Gastrocnemius medialis (tissue), 4 donors: ENCODE results near the gene IRX3. TPM values are rescaled to one million over a fixed set of nuclear protein-coding genes. Genes with fewer than 3 reads are reported as not detected.

Experiments used
- ATAC-seq, 2 donors: fragments of 150-250 bp; one replicate each; pipeline ENCODE4 v1.9.1; 2016
- DNase-seq, 2 donors: peaks; one replicate each; pipeline ENCODE4 v3.0.0-alpha.2; 2019
- H3K27ac ChIP-seq, 4 donors: fragments of 200-600 bp; sonication (generic); 1 replicate in 1 of 4; 2 replicates in 3 of 4; pipeline ENCODE4 v1.5.1; 2016 to 2018; ENCODE audit warnings: mild to moderate bottlenecking in 2 of 4, moderate library complexity in 1 of 4
- H3K27me3 ChIP-seq, 3 donors: fragments of 200-600 bp; sonication (generic) in 2 of 3; 1 replicate in 1 of 3; 2 replicates in 2 of 3; pipeline versions ENCODE4 v1.5.1 to v1.6.0; 2016 to 2019; ENCODE audit warnings: mild to moderate bottlenecking in 1 of 3, moderate library complexity in 1 of 3
- H3K36me3 ChIP-seq, 2 donors: fragments of 200-600 bp; sonication (generic) in 1 of 2; one replicate each; pipeline ENCODE4 v1.5.1; 2017 to 2018
- H3K4me1 ChIP-seq, 2 donors: fragments of 200-600 bp; sonication (generic) in 1 of 2; one replicate each; pipeline ENCODE4 v1.5.1; 2016 to 2017; ENCODE audit warnings: mild to moderate bottlenecking in 2 of 2
- H3K4me3 ChIP-seq, 4 donors: fragments of 200-600 bp; sonication (generic) in 3 of 4; 1 replicate in 1 of 4; 2 replicates in 3 of 4; pipeline ENCODE4 v1.5.1; 2016 to 2019; ENCODE audit warnings: mild to moderate bottlenecking in 2 of 4
- H3K9me3 ChIP-seq, 3 donors: fragments of 200-600 bp; sonication (generic) in 2 of 3; 1 replicate in 1 of 3; 2 replicates in 2 of 3; pipeline ENCODE4 v1.5.1; 2016 to 2019
- CTCF ChIP-seq, 5 experiments: fragments of 450-650 bp in 3 of 5; fragments of 200-600 bp in 2 of 5; sonication (generic) in 2 of 5; IDR thresholded peaks in 4 of 5; conservative IDR thresholded peaks in 1 of 5; 1 replicate in 4 of 5; 2 replicates in 1 of 5; pipeline ENCODE4 v1.5.1; 2016 to 2019; ENCODE audit warnings: antibody characterized with exemption in 5 of 5, mild to moderate bottlenecking in 3 of 5, moderate library complexity in 3 of 5
- POLR2A ChIP-seq, 2 donors: fragments of 450-650 bp; IDR thresholded peaks; one replicate each; pipeline ENCODE4 v1.6.1; 2017; ENCODE audit warnings: antibody characterized with exemption in 2 of 2, mild to moderate bottlenecking in 2 of 2, moderate library complexity in 2 of 2
- in situ Hi-C, 4 donors: fragments of 200-750 bp; cut with MboI; loops; one replicate each; pipeline versions ENCODE4 v1.15.0 to v1.8.0; 2017; ENCODE audit warnings: low sequenced_read_pairs in 4 of 4
- intact Hi-C: fragments of 100-400 bp; cut with DNase I; formaldehyde crosslinking; loops from one replicate; pipeline ENCODE4 v1.15.1; 2023; ENCODE audit warnings: low total_unique reads
- total RNA-seq, 4 donors: library from RNA; depleted of rRNA; stranded (reverse); fragments of >200 nt; gene quantifications; one replicate each; pipeline versions ENCODE4 v1.1.0 to v1.2.3, GENCODE V29; 2016

IRX3 gene
- total RNA-seq, 4 donors from 2014 or later: 3.5 to 40.6 (median 12.0) TPM

DNA sequence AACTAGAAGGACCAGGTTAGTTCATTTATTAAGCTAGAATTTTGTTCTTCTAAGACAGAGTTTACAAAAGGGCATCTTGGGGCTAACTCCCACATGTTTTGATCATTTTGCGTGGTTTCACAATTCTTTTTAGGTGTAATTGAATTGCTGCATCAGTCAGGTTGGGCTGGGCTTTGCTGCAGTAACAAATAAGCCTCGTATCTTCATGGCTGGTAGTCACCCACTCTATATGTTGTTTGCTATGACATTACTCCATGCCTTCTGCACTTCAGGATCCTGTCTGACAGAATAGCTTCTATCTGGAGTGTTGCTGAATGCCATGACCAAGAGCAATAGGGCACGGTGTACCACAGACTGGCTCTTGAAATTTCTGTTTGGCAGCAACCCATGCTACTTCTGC is 10.6 kb upstream of the IRX3 start:
- Histone ChIP-seq H3K27me3 (no peaks in the 10 kb centered on the region), H3K36me3 (no peaks in the 10 kb centered on the region), H3K27ac (no peak overlapping the region), H3K4me1 (no peaks in the 10 kb centered on the region), H3K4me3 (no peak overlapping the region), H3K9me3 (no peaks in the 10 kb centered on the region)
- ATAC-seq (no peak), DNase-seq (no peak)
- intact Hi-C loops: no loop called here
- TF ChIP-seq POLR2A (IDR thresholded peaks at IDR 0.05): no peak
- no peak for TF ChIP-seq CTCF (IDR thresholded peaks at IDR 0.05 in 4 of 5, conservative IDR thresholded peaks at IDR 0.05 in 1 of 5)
- in situ Hi-C loops: loop anchor here in 1 of 4 donors (25.0 kb wide), 1 partner anchor 640 kb away; the partner anchor contains the start of gene IRX5

GRCh38 chr16:54296543-54296942 is 10.0 kb upstream of the IRX3 start:
- in situ Hi-C loops: loop anchor here in 1 of 4 donors (25.0 kb wide), 1 partner anchor 641 kb away; the partner anchor contains the start of gene IRX5

GRCh38 chr16:54291656-54292487 is 5.3 kb upstream of the IRX3 start:
- H3K27me3 ChIP-seq: peaks cover 18 to 38% (median 38%) of the 10 kb centered on the region in 3 donors
- in situ Hi-C loops (loop anchor here in 1 of 4 donors (25.0 kb wide), 1 partner anchor 645 kb away; the partner anchor contains the start of gene IRX5), intact Hi-C loops (no loop called here)

More at GRCh38 chr16:54296543-54296942, 10.0 kb upstream of the IRX3 start:
- H3K4me1 ChIP-seq: no peaks in the 10 kb centered on the region
- no peaks in the 10 kb centered on the region for H3K36me3 ChIP-seq
- DNase-seq (no peak), ATAC-seq (no peak)
- TF ChIP-seq CTCF (IDR thresholded peaks at IDR 0.05 in 4 of 5, conservative IDR thresholded peaks at IDR 0.05 in 1 of 5): no peak
- TF ChIP-seq POLR2A (IDR thresholded peaks at IDR 0.05): no peak
- intact Hi-C loops: no loop called here
- no peaks in the 10 kb centered on the region for H3K9me3 ChIP-seq
- H3K27me3 ChIP-seq: peaks cover 0 to under 1% (median 0%) of the 10 kb centered on the region in 3 donors
- H3K27ac ChIP-seq: no peak overlapping the region
- no peak overlapping the region for H3K4me3 ChIP-seq

More at GRCh38 chr16:54291656-54292487, 5.3 kb upstream of the IRX3 start:
- Histone ChIP-seq H3K36me3 (no peaks in the 10 kb centered on the region), H3K27ac (no peak overlapping the region), H3K4me1 (peaks cover 0 to 7% of the 10 kb centered on the region in 2 donors), H3K9me3 (no peaks in the 10 kb centered on the region), H3K4me3 (no peak overlapping the region)
- TF ChIP-seq CTCF (IDR thresholded peaks at IDR 0.05 in 4 of 5, conservative IDR thresholded peaks at IDR 0.05 in 1 of 5) (no peak), POLR2A (IDR thresholded peaks at IDR 0.05) (no peak)
- no peak for DNase-seq
- ATAC-seq: no peak
